ENCODE measurements around the gene VPS37B.
"Not testable (repeated sequence)": the region's sequence is repeated elsewhere in the genome, so short reads cannot be mapped to it uniquely, and the experiment has no call there.

VPS37B gene

GRCh38 chr12:122908915-122909314, 13.0 kb upstream of the VPS37B start:
- no peak for DNase-seq (ENCODE audit: low read depth, low spot score)

GRCh38 chr12:122905258-122905657, 9.3 kb upstream of the VPS37B start:
- DNase-seq (ENCODE audit: low read depth, low spot score): not testable (repeated sequence)

GRCh38 chr12:122903693-122904034, 7.7 kb upstream of the VPS37B start:
- no peak for DNase-seq (ENCODE audit: low read depth, low spot score)

DNA sequence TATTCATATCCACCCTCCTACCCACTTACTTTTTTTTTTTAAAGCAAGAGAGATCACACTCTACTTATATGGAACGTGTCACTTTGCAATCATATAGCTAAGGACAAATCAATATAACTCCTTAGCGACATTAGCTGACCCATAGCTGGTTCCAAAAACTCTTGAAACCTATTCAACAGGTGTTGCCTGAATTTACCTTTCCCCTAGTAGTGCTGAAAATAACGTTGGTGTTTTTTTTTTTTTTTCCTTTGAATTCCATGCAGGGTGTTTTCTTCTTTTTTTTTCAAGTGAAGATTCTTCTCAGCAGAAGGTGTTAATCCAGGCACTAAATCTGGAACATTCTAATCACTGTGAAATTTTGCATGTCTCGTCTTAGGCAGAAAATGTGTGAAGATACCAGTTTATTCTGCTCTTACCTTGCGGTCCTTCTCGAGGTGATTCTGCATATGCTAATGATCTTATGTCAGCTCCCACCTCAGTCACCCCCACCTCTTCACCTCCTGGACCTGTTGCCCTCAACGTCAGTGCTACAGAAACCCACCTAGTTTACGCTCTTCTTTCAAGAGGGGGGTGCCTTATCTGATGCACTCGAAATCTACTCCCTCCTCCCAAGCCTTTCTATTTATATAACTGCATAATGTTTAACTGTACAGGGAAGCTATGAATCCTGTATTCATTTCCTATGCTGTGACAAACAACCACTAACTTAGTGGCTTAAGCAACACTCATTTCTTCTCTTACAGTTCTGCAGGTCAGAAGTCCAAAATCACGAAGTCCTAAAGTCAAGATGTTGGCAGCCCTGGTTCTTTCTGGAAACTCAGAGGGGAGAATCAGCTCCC, 7.1 kb upstream of the VPS37B start:
- DNase-seq (ENCODE audit: low read depth, low spot score): no peak

DNA sequence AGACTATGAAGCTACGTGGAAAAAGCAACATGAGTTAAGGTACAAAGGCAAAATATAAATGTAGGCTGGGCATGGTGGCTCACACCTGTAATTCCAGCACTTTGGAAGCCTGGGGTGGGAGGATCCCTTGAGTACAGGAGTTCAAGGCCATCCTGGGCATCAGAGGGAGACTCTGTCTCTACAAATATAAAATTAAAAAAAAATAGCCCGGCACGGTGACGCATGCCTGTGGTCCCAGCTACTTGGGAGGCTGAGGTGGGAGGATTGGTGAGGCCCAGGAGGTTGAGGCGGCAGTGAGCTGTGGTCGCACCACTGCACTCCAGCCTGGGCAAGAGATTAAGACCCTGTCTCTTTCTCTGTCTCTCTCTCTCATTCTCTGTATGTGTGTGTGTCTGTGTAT, 4.0 kb upstream of the VPS37B start:
- no peak for DNase-seq (ENCODE audit: low read depth, low spot score)

DNA sequence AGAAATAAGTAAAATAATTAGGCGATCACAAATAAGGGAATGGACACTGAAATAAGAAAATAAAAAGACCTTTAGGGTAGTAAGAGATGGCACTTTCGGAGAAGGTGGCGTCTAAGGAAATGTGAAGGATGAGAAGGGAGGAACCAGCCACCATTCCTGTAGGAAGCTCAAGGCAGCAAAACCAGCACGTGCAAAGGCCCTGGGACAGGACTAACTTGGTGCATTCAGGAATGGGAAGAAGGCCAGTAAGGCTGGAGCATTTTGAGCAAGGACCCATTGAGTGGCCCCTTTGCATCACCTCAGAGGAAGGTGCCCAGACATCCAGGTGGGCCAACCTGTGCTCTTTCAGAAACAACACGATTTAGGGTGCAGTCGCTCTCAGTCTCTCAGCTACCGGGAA, 738 bp upstream of the VPS37B start:
- no peak for DNase-seq (ENCODE audit: low read depth, low spot score)

DNA sequence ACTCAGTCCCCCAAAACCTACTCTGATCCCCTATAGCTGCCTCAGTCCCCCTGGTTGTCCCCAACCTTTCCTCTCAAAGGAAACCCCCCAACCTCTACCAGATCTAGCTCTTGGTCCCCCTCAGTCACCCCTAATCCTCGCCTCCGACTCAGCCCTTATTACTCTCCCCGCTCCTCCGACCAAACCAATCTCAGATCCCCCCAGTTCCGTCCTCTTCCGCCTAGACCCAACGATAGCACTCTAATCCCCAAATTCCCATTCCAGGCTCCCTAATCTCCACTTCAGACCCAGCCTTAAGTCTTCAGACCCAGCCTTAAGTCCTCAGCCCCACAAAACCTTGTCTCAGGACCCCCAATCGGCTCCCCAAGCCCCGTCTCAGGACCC, 612 bp downstream of the VPS37B start:
- no peak for DNase-seq (ENCODE audit: low read depth, low spot score)

DNA sequence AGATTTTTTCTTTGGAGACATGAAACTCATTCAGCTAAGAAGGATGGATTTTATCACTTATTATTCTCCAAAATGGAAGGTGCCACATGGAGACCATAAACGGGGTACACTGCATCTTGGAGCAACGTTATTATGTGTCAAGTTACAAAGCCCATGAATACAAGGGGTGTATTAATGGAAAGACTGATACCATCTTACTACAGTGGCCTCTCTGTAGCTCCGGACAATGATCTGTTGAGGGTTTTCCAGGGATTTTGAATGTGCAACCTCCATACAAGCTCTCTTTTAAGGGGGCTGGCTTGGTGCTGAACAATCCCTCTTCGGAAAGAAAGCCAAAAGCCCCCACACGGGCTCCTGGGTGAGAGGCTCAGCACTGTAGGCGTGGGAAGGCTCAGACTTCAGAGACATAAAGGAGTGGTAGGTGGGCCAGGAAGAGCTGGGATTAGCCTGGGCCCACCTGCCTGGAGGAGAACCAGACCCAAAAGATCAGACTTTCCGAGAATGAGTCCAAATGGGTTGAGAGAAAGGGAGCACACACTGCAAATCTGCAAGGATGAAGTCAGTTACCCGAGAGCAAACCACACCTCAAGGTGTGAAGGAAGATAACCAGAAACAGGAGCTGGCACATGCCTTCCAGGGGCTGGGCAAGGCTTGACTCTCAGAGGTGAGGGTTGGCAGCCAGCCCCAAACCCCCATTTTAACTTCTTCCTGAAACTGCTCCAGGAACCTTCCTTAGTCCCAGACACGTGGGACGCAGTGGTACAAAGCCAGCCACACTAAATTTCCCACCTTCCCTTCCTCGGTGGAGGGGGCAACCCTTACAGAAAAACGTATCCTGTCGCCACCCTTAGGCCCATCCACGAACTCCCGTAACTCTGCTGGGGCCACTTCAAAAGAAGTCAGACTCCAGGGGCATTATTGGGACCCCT, 1.5 kb downstream of the VPS37B start:
- no peak for DNase-seq (ENCODE audit: low read depth, low spot score)

DNA sequence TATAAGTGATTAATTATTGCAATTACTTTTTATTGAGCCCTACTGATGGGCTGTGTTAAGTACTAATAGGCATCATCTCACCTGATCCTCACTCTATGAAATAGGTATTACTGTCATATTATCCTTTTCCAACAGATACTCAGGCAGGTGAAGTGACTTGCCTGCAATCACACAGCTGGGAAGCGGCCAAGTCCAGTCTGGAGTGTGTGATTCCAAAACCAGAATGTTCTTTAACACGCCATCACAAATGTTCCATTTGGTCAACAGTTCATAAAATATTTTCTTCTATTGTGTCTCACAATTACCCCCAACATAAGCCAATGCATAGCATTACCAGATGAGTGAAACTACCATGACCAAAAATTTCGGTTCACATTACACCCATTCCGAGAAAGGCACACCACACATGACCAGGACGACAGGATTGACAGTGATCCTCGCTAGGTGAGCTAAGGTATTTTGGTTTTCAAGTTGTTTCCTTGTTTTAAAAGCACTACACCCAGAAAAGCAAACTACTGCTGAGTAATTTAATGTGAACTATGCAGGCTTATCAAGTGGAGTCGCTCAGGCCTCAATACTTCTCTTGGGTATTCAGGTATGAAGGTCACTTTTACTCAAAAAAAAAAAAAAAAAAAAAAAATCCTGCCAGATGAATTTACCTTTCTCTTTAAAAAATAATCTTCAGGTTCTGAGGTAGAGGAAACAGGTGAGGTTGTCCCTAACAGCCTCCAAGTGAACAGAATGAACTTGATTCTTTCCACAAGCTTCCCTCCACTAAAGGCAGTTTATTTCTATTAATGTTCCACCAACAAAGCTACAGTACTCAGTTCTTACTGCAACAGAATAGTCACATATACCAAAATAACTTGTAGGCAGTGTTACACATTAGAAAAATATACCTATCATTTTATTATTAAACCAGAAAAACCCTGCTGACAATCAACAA, 2.4 kb downstream of the VPS37B start:
- no peak for DNase-seq (ENCODE audit: low read depth, low spot score)

- not testable (repeated sequence) for DNase-seq (ENCODE audit: low read depth, low spot score)
Observed at GRCh38 chr12:122892724-122893123, 3.2 kb downstream of the VPS37B start.

DNA sequence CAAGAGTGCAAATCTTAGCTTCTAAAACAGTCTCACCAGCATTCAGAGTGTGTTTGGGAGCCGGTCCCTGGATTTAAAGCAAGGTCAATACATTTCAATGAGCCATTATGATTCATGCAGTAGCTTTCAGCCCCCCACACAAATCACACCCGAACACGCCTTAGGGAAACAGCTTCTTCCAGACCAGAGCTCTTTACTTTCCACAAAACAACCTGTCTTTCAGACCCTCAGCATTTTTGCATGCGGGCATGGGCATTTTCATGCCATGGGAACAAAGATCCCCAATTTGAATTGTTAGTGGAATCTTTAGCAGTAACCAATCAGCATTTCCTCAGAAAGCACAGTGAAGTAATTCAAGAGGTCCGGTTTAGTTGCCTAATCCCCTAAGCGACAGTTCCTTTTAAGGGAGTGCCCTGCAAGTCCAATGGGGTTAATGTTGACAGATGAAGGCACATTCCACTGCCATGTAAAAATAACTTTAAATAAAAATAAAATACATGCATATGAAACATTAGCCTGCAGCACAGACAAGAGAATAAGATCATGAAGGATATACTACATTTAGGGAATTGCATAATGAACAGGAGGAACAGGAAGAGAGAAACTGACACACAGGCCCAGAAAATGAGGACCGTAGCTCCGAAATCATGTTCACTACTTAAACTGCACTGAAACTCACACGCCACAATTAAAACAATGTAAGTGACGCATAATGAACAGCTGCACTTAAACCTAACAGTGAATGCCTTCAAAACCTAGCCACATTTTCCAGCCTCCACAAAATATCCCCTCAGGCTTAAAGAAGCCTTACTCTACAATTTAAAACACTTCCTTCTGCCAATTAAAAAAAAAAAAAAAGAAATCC, 4.0 kb downstream of the VPS37B start:
- DNase-seq (ENCODE audit: low read depth, low spot score): no peak

DNA sequence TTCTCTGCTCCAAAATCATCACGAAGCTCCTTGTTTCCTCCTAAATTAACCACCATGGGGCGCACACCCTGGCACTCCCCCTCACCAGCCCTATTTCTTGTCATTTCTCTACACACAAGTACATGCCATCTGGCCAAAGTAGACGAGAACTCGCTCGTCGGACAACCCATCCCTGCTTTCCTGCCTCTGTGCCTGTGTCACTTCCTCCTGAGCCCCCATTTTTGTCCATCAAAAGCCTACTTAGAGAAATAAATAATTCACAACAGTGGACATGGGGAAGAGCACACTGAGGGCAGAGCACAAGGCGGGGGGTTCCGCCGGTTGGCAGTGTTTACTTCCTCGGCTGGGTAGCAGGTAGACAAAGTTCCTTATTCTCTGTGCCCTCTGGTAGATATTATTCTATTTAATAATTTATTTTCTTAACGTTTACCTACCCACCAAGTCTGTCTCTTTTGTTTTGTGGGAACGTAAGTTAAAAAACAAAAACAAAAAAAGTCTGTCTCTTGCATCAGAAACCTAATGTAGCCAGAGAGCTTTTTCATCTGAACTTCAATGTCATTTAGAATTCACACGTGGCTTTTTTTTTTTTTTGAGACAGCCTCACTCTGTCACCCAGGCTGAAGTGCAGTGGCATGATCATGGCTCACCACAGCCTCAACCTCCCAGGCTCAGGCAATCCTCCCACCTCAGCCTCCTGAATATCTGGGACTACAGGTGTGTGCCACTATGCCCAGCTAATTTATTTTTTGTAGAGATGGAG, 6.0 kb downstream of the VPS37B start:
- no peak for DNase-seq (ENCODE audit: low read depth, low spot score)

- no peak for DNase-seq (ENCODE audit: low read depth, low spot score)
Observed at GRCh38 chr12:122888232-122888752, 7.6 kb downstream of the VPS37B start.

GRCh38 chr12:122887819-122888212, 8.1 kb downstream of the VPS37B start:
- no peak for DNase-seq (ENCODE audit: low read depth, low spot score)

DNA sequence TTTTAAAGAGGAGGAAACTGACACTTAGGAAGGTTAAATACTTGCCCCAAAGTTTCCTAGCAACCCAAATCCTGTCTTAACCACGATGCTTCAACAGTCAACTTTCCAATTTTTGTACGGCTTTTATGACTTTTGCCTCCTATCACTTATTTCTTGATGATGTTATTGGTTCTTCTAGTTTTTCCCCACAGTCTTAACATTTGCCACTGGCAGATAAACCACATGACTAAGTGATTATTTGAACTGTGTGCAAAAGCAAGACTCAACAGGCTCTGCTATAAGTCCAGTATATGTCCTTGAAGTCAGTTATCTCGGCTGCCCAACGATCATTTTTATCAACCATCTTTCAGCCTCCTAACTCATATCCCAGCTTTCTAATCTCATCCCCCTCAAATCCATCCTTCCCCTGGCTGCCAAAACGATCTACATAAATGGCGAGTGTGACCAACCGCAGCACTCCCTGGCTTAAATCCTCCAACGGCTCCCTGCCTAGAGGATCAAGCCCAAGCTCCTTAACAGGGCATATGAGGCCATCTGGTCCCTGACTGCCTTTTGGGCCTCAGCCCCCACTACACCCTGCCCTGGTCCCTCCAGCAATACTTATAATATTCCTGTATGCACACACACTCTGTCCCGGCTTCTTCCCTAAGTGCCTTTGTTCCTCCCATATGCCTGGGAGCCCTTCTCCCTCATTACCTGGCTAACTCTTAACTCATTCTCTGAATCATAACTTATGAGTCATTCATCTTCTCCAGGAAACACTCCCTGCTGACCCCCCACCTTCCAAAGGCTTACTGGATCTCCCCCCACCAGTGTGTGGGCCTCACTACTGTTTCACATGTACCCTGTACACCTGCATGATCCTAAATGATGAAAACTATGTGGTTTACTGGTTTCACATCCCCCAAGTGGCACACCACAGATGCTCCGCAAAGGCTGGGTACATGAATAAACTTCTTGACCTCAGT, 8.8 kb downstream of the VPS37B start:
- no peak for DNase-seq (ENCODE audit: low read depth, low spot score)

- DNase-seq (ENCODE audit: low read depth, low spot score): no peak
Observed at GRCh38 chr12:122886161-122886560, 9.8 kb downstream of the VPS37B start.

GRCh38 chr12:122884860-122885259, 11.1 kb downstream of the VPS37B start:
- no peak for DNase-seq (ENCODE audit: low read depth, low spot score)

- no peak for DNase-seq (ENCODE audit: low read depth, low spot score)
Observed at GRCh38 chr12:122884091-122884826, 11.7 kb downstream of the VPS37B start.
